Measurements from ENCODE around the gene STK25.

Gene STK25

DNA sequence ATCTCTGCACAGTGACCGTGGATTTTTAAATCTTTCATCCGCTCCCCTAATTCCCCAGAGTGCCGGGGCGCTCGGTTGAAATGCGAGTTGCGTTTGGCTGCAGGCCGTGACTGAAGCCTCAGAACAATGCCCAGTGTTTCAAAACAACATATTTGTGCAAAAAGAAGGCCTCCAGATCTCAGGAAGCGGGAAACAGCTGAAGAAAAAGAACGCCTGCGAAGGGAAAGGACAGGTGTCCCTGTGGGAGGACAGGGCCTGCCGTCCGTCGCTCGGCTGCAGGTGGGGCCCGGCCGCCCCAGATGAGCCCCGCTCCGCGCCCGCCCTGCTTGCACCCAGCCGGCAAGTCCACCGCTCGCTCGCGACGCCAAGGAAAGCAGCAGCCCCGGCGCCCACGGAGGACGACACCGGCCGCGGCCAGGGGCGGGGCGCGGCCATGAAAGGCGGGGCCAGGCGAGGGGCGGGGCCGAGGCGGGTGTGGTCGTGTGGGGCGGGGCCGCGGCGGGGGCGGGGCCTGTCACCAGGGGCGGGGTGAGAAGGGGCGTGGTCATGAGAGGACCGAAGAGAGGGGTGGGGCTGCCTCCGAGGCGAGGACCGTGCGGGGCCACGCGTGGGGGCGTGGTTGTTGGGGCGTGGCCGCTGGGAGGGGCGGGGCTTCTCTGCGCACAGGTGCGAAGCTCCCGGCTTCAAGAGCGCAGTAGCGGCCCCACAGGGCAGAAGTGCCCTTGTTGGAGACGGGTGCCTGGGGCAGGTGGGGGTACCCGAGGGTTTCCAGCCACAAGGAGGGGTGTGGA, 32.6 kb upstream of the STK25 start:
- TF ChIP-seq, protein P1, sequence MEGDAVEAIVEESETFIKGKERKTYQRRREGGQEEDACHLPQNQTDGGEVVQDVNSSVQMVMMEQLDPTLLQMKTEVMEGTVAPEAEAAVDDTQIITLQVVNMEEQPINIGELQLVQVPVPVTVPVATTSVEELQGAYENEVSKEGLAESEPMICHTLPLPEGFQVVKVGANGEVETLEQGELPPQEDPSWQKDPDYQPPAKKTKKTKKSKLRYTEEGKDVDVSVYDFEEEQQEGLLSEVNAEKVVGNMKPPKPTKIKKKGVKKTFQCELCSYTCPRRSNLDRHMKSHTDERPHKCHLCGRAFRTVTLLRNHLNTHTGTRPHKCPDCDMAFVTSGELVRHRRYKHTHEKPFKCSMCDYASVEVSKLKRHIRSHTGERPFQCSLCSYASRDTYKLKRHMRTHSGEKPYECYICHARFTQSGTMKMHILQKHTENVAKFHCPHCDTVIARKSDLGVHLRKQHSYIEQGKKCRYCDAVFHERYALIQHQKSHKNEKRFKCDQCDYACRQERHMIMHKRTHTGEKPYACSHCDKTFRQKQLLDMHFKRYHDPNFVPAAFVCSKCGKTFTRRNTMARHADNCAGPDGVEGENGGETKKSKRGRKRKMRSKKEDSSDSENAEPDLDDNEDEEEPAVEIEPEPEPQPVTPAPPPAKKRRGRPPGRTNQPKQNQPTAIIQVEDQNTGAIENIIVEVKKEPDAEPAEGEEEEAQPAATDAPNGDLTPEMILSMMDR (IDR thresholded peaks at IDR 0.05; ENCODE audit: insufficient read depth, low read length, missing control alignments) = no peak
- POLR2A ChIA-PET = no interaction called here
- no peak for DNase-seq (ENCODE audit: low read depth, low spot score)
- H3K4me3 ChIP-seq (ENCODE audit: low read depth, low read length) = peak overlapping the region; percentile 45
- CTCF ChIA-PET = no interaction called here

DNA sequence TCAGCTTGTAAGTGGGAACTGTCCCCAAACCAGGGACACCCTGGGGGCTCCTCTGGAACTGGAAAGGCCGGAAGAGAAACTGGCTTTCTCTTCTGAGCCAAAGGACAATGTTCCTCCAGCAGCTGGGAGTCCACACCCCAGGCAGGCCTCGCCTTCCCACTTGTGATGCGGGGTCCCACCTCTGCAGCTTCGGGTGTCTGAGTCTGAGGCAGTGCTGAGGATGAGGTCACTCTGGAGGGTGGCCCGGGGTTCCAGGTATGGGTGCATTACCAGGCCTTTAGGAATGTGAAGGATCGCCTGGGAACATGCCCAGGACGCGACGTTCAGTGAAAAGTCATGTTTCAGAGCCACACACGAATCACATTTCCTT, 32.0 kb upstream of the STK25 start:
- TF ChIP-seq, protein P1 (IDR thresholded peaks at IDR 0.05; ENCODE audit: insufficient read depth, low read length, missing control alignments) = no peak
- H3K4me3 ChIP-seq (ENCODE audit: low read depth, low read length) = no peak overlapping the region
- ChIA-PET POLR2A (no interaction called here), CTCF (no interaction called here)
- DNase-seq (ENCODE audit: low read depth, low spot score) = no peak

DNA sequence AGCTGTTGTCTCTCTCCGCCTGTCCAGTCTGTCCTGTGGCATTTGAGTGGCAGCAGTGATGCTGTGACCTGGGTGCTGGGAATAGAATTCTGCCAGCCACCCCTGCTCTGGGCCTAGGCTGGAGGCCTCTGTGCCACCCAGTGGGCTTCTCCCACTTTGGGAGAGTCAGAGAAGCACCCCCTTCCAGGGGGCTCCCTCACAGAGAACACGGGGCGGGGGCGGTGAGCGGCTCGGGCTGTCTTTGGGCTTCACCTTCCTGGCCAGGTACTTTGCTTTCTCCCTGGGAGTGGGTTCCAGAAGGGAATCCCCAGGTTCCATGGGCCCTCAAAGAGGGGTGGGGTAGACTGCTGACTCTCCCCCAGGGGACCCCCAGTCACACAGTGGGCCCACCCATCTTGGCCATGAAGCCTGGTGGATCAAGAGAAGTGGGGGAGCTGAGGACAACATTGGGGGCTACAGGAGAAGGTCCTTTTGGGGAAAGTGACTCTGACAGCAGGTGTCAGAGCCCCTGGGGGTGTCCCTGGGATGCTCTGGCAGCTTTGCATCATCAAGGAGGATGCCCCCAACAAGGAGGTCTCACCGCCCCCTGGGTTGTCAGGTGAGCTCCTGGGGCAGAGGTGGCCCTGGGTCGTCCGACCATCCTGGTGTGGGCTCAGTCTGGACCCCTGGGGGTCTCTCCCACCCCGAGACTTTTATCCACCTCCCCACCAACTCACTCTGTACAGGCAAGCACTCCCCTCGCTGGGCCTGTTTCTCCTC, 31.4 kb upstream of the STK25 start:
- H3K4me3 ChIP-seq (ENCODE audit: low read depth, low read length) = no peak overlapping the region
- TF ChIP-seq, protein P1 (IDR thresholded peaks at IDR 0.05; ENCODE audit: insufficient read depth, low read length, missing control alignments) = no peak
- no peak for DNase-seq (ENCODE audit: low read depth, low spot score)
- POLR2A ChIA-PET = no interaction called here
- CTCF ChIA-PET = no interaction called here

DNA sequence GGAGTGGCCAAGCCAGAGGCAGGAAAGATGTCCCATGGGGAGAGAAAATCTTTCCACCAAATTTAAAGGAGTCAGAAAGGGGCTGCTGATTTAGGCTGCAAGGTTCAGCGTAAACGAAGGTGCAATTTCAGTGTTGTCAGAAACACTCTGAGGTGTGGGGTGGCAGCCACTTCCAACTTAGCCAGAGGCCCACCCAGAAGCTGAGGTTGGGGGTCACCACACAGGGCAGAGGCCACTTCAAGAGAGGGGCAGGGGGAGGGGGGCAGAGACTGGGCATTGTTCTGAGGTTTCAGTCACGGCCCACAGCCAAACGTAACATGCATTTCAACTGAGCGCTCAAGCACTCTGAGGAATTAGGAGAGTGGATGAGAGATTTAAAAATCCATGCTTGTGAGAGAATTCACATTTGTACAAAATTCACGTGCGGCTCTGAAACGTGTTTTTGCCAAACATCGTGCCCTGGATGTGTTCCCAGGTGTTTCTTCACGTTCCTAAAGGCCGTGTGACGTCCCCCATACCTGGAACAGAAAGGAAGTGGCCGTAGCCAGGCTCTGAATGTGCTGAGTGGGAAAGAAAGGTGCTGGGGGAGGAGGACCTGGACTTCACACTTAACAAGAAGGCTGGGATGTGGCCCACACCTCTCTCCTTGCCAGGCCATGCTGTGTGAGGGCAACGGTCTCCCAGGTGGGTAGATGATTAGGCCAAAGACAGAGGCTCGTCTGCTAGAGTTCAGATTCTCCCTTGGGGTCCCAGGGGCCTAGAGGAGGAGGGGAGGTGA, 30.6 kb upstream of the STK25 start:
- CTCF ChIA-PET = interaction anchor here (1.8 kb wide), 1 partner anchor 25 kb away, joined by 4 read pairs; no protein-coding TSS in a partner anchor
- no peak overlapping the region for H3K4me3 ChIP-seq (ENCODE audit: low read depth, low read length)
- POLR2A ChIA-PET = no interaction called here
- TF ChIP-seq, protein P1 (IDR thresholded peaks at IDR 0.05; ENCODE audit: insufficient read depth, low read length, missing control alignments) = no peak
- no peak for DNase-seq (ENCODE audit: low read depth, low spot score)

DNA sequence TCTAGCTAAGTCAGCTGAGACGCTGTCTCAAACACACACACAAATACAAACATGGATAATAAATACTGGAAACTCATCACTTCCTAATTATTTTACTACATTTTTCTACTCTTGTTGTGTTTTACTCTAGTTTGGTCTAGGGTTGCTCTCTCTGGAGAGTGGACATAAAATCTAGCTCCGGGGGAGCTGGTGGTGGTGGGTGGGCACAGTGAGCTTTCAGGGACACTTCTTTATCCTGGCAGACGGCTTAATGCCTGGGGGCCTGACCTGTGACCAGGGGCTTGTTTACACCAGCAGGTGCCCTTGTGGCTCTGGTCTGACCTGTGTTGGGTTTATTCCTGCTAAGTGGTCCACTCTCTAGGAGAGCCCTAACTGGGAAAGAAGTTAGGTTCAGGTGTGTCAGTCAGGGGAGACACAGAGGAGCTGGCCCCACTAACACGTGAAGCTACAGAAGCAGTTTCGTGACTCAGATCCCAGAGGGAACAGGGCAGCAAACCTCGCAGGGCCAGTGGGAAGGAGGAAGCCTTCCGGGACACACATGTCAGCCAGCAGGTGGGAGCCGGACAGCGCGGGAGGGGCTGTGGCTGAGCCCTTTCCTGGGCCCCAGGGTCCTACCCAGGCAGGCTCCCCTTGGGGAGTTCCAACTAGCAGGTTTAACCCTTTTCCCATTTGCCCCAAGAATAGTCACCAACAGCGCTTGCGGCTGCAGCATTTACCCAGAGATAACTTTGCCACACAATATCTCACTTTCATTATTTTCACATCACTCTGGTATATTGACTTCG, 27.7 kb upstream of the STK25 start:
- no peak overlapping the region for H3K4me3 ChIP-seq (ENCODE audit: low read depth, low read length)
- DNase-seq (ENCODE audit: low read depth, low spot score) = no peak
- ChIA-PET CTCF (interaction anchor here (1.0 kb wide), 1 partner anchor 29 kb away, joined by 3 read pairs; no protein-coding TSS in a partner anchor), POLR2A (no interaction called here)
- TF ChIP-seq, protein P1 (IDR thresholded peaks at IDR 0.05; ENCODE audit: insufficient read depth, low read length, missing control alignments) = no peak
